CD4-positive, alpha-beta T cell (primary cell): ENCODE data around the gene RAP1GAP2. TPM values are rescaled to one million over a fixed set of nuclear protein-coding genes. Genes with fewer than 3 reads are reported as not detected.
A peak's percentile ranks its signal among the peaks of the same experiment; 100 is the strongest.
"Not testable (repeated sequence)": the region's sequence is repeated elsewhere in the genome, so short reads cannot be mapped to it uniquely, and the experiment has no call there.

ENCODE experiments used
- ATAC-seq: fragments of 200-7000 bp; cut with Tn5 transposase; one replicate; pipeline ENCODE4 v1.10.0; 2022; ENCODE audit warnings: mild to moderate bottlenecking; ENCODE audit not compliant: poor library complexity
- CTCF ChIA-PET: fragments of 350-600 bp; sonication (Branson Sonifier 250); formaldehyde crosslinking; loops from one replicate; lab custom pipeline; 2021; ENCODE audit warnings: antibody characterized with exemption, inconsistent platforms; lab: Charles Lee
- POLR2A ChIA-PET: fragments of 350-600 bp; sonication (Branson Sonifier 250); formaldehyde crosslinking; loops from one replicate; lab custom pipeline; 2021; ENCODE audit warnings: antibody characterized with exemption, inconsistent platforms; lab: Charles Lee
- DNase-seq, 14 experiments: peaks; one replicate each; pipeline ENCODE4 v3.0.0-alpha.2; 2013 to 2020; ENCODE audit warnings: mixed read lengths in 2 of 14
- H3K27ac ChIP-seq, 2 donors: one replicate each; pipeline versions ENCODE4 v1.5.1 to v1.7.0; 2013; ENCODE audit warnings: low read length in 2 of 2, low read depth in 1 of 2, mild to moderate bottlenecking in 1 of 2
- H3K27me3 ChIP-seq, 2 experiments: 1 replicate in 1 of 2; 2 replicates in 1 of 2; pipeline versions ENCODE4 v1.6.1 to v1.7.0; 2013; ENCODE audit warnings: low read length in 2 of 2, control low read depth in 1 of 2, mild to moderate bottlenecking in 1 of 2, moderate library complexity in 1 of 2; ENCODE audit not compliant: insufficient read depth in 2 of 2, control insufficient read depth in 1 of 2
- H3K36me3 ChIP-seq: one replicate; pipeline ENCODE4 v1.6.1; 2013; ENCODE audit warnings: low read length, control low read depth; ENCODE audit not compliant: insufficient read depth
- H3K4me1 ChIP-seq: one replicate; pipeline ENCODE4 v1.6.1; 2013; ENCODE audit warnings: low read length, control low read depth; ENCODE audit not compliant: insufficient read depth
- H3K4me3 ChIP-seq: one replicate; pipeline ENCODE4 v1.5.1; 2013; ENCODE audit warnings: mild to moderate bottlenecking, low read length, moderate library complexity
- H3K9me3 ChIP-seq, 2 experiments: 1 replicate in 1 of 2; 2 replicates in 1 of 2; pipeline versions ENCODE4 v1.6.1 to v1.7.0; 2013; ENCODE audit warnings: low read length in 2 of 2, mild to moderate bottlenecking in 2 of 2, control low read depth in 1 of 2, moderate library complexity in 1 of 2; ENCODE audit not compliant: control insufficient read depth in 1 of 2, insufficient read depth in 1 of 2
- H3K27ac Mint-ChIP-seq: one replicate; pipeline ENCODE4 v1.8.0; 2020; ENCODE audit warnings: mixed read lengths
- H3K27me3 Mint-ChIP-seq: one replicate; pipeline ENCODE4 v1.8.0; 2021; ENCODE audit warnings: mixed read lengths
- H3K36me3 Mint-ChIP-seq: one replicate; pipeline ENCODE4 v1.8.0; 2021; ENCODE audit warnings: low read depth, mixed read lengths
- H3K4me1 Mint-ChIP-seq: one replicate; pipeline ENCODE4 v1.8.0; 2021; ENCODE audit warnings: low read depth, mixed read lengths
- H3K4me3 Mint-ChIP-seq: one replicate; pipeline ENCODE4 v1.8.0; 2020; ENCODE audit warnings: mild to moderate bottlenecking, mixed read lengths
- H3K9me3 Mint-ChIP-seq: one replicate; pipeline ENCODE4 v1.8.0; 2020; ENCODE audit warnings: mixed read lengths
- intact Hi-C, 2 experiments: fragments of 100-400 bp; cut with DNase I in 1 of 2; cut with micrococcal nuclease in 1 of 2; formaldehyde crosslinking; loops; one replicate each; pipeline versions ENCODE4 v1.15.1 to v1.9.0; 2023 to 2025; cut with DNase I, micrococcal nuclease
- microRNA-seq: library from miRNA; unstranded; fragments of <30 nt; microRNA quantifications from one replicate; pipeline ENCODE4 v1.2.0, GENCODE V29; 2021; ENCODE audit warnings: borderline microRNAs expressed, borderline replicate concordance
- total RNA-seq, 174 experiments: library from RNA in 2 of 174; stranded (reverse) in 2 of 174; gene quantifications; one replicate each; pipeline ENCODE4 v1.2.3 and lab custom pipeline; 2021 to 2026

Gene RAP1GAP2
- total RNA-seq, 2 experiments from 2014 or later = 46.3 to 49.7 TPM

GRCh38 chr17:3065192-3065591 lies 269.0 kb downstream of the RAP1GAP2 start:
- peak in 2 of 14 experiments; percentile 11 to 21 for DNase-seq
- H3K36me3 ChIP-seq, H3K27me3 Mint-ChIP-seq, H3K9me3 ChIP-seq, intact Hi-C loops, ATAC-seq, CTCF ChIA-PET, H3K27ac Mint-ChIP-seq, H3K4me3 ChIP-seq, H3K4me1 ChIP-seq, H3K9me3 Mint-ChIP-seq, H3K4me1 Mint-ChIP-seq, POLR2A ChIA-PET, H3K36me3 Mint-ChIP-seq, H3K4me3 Mint-ChIP-seq, H3K27me3 ChIP-seq, H3K27ac ChIP-seq: not testable (repeated sequence)

GRCh38 chr17:3073850-3074249 lies 277.6 kb downstream of the RAP1GAP2 start:
- H3K27ac ChIP-seq, H3K4me1 ChIP-seq, H3K4me3 Mint-ChIP-seq, H3K4me3 ChIP-seq, H3K27ac Mint-ChIP-seq, POLR2A ChIA-PET, H3K9me3 Mint-ChIP-seq, H3K4me1 Mint-ChIP-seq, H3K9me3 ChIP-seq, H3K27me3 Mint-ChIP-seq, CTCF ChIA-PET, H3K27me3 ChIP-seq, H3K36me3 Mint-ChIP-seq, intact Hi-C loops, ATAC-seq, H3K36me3 ChIP-seq: not testable (repeated sequence)
- peak in 1 of 14 experiments; percentile 25 for DNase-seq

Small RNAs within 50 kb of the gene (microRNA-seq; reads per million reads assigned to microRNA genes)
- gene MIR1253 = not detected

Other genes with a start within 250 kb of the RAP1GAP2 start
- gene PAFAH1B1, start 202.8 kb upstream of the RAP1GAP2 start, total RNA-seq = 100 to 1,000 TPM; 120 to 123 TPM
- 10 to 100 TPM; 34.4 to 34.8 TPM for gene CLUH, start 84.7 kb upstream of the RAP1GAP2 start, total RNA-seq
- under 1 TPM; 0.11 to 0.28 TPM for gene CCDC92B, start 46.8 kb upstream of the RAP1GAP2 start, total RNA-seq